ENCODE results near the gene FCGBP.
"Not testable (repeated sequence)": the region's sequence is repeated elsewhere in the genome, so short reads cannot be mapped to it uniquely, and the experiment has no call there.

The FCGBP gene

GRCh38 chr19:39934584-39935363, at the start of gene FCGBP:
Gene FCGBP (minus strand): TSS chr19:39934634.
- DNase-seq (ENCODE audit: low spot score): no peak

- no peak for DNase-seq (ENCODE audit: low spot score)
Observed at GRCh38 chr19:39983695-39984300, 49.4 kb upstream of the FCGBP start.

GRCh38 chr19:39982883-39983282, 48.4 kb upstream of the FCGBP start:
- DNase-seq (ENCODE audit: low spot score): no peak

- DNase-seq (ENCODE audit: low spot score): no peak
Observed at GRCh38 chr19:39974377-39975155, 40.1 kb upstream of the FCGBP start.

GRCh38 chr19:39971380-39972035, 37.1 kb upstream of the FCGBP start:
- no peak for DNase-seq (ENCODE audit: low spot score)

- DNase-seq (ENCODE audit: low spot score): peak; percentile 99
Observed at GRCh38 chr19:39970675-39971379, 36.4 kb upstream of the FCGBP start, which contains the start of gene PSMC4. Gene PSMC4 (plus strand): TSS chr19:39971165. CDS start chr19:39971203, 38 bp downstream.

GRCh38 chr19:39970425-39970674, 35.9 kb upstream of the FCGBP start:
- no peak for DNase-seq (ENCODE audit: low spot score)

- DNase-seq (ENCODE audit: low spot score): peak; percentile 6
Observed at GRCh38 chr19:39969681-39970424, 35.4 kb upstream of the FCGBP start.

- no peak for DNase-seq (ENCODE audit: low spot score)
Observed at GRCh38 chr19:39969266-39969665, 34.8 kb upstream of the FCGBP start.

- no peak for DNase-seq (ENCODE audit: low spot score)
Observed at GRCh38 chr19:39968789-39969188, 34.4 kb upstream of the FCGBP start.

GRCh38 chr19:39967561-39967960, 33.1 kb upstream of the FCGBP start:
- no peak for DNase-seq (ENCODE audit: low spot score)

GRCh38 chr19:39966617-39967016, 32.2 kb upstream of the FCGBP start:
- DNase-seq (ENCODE audit: low spot score): no peak

- no peak for DNase-seq (ENCODE audit: low spot score)
Observed at GRCh38 chr19:39963898-39964297, 29.5 kb upstream of the FCGBP start.

- DNase-seq (ENCODE audit: low spot score): not testable (repeated sequence)
Observed at GRCh38 chr19:39959407-39959806, 25.0 kb upstream of the FCGBP start.

- not testable (repeated sequence) for DNase-seq (ENCODE audit: low spot score)
Observed at GRCh38 chr19:39958942-39959341, 24.5 kb upstream of the FCGBP start.

GRCh38 chr19:39957886-39958285, 23.5 kb upstream of the FCGBP start:
- DNase-seq (ENCODE audit: low spot score): not testable (repeated sequence)

- DNase-seq (ENCODE audit: low spot score): no peak
Observed at GRCh38 chr19:39953915-39954314, 19.5 kb upstream of the FCGBP start.

- no peak for DNase-seq (ENCODE audit: low spot score)
Observed at GRCh38 chr19:39951686-39952085, 17.3 kb upstream of the FCGBP start.

- DNase-seq (ENCODE audit: low spot score): no peak
Observed at GRCh38 chr19:39951065-39951650, 16.7 kb upstream of the FCGBP start.

GRCh38 chr19:39949026-39949747, 14.8 kb upstream of the FCGBP start:
- DNase-seq (ENCODE audit: low spot score): no peak

All from CD4-positive, alpha-beta T cell treated with Interleukin-15 for 4 hours (primary cell).